Measurements from ENCODE around the gene ACOT8. TPM values are rescaled to one million over a fixed set of nuclear protein-coding genes. Genes with fewer than 3 reads are reported as not detected.
A peak's percentile ranks its signal among the peaks of the same experiment; 100 is the strongest.

ACOT8 gene
- total RNA-seq, 4 donors from 2014 or later, result 17.2 to 31.5 (median 23.5) TPM

DNA sequence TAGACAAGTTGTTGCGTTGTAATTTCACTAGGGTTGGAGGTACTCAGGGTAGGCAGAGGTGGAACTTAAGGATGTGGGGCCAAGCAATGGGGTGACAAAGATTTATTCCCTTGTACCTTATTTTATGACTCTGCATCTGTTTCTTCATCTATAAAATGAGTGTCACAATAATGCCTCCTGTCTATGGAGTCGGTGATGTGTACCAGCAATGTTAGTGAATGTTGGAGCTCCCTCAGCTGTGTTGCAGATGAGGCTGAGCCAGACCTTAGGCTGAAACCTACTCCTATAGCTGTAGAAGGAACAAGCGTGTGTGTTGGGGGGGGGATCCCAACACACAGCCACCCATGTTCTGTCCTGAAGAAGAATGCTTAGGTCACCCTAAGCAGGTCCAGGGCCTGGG is 40.2 kb downstream of the ACOT8 start:
- Histone ChIP-seq H3K36me3 (no peaks in the 10 kb centered on the region), H3K4me1 (no peaks in the 10 kb centered on the region), H3K27me3 (no peaks in the 10 kb centered on the region), H3K4me3 (no peak overlapping the region), H3K27ac (peak overlapping the region; percentile 78 to 91), H3K9me3 (no peaks in the 10 kb centered on the region)
- DNase-seq, result no peak
- intact Hi-C loops (cut with DNase I; ENCODE audit: low total_unique reads), result no loop called here
- TF ChIP-seq, protein P1, sequence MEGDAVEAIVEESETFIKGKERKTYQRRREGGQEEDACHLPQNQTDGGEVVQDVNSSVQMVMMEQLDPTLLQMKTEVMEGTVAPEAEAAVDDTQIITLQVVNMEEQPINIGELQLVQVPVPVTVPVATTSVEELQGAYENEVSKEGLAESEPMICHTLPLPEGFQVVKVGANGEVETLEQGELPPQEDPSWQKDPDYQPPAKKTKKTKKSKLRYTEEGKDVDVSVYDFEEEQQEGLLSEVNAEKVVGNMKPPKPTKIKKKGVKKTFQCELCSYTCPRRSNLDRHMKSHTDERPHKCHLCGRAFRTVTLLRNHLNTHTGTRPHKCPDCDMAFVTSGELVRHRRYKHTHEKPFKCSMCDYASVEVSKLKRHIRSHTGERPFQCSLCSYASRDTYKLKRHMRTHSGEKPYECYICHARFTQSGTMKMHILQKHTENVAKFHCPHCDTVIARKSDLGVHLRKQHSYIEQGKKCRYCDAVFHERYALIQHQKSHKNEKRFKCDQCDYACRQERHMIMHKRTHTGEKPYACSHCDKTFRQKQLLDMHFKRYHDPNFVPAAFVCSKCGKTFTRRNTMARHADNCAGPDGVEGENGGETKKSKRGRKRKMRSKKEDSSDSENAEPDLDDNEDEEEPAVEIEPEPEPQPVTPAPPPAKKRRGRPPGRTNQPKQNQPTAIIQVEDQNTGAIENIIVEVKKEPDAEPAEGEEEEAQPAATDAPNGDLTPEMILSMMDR (IDR thresholded peaks at IDR 0.05), result no peak
- TF ChIP-seq POLR2A (IDR thresholded peaks at IDR 0.05), result no peak

DNA sequence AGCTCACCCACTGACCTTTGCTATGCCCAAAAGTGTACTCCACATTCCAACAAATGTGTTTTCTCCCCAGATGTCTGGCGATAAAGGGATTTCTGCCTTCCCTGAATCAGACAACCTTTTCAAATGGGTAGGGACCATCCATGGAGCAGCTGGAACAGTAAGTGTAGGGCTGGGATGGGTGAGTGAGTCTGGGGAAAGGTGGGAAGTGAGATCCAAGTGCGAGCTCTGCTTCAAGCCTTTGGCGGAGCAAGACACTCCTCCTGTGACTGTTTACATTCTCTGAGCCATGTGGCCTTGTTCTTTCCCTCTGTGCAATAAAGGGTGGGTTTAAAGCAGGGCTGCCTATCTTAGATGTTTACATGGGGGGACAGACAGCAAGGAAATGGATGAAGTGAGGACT is 42.9 kb downstream of the ACOT8 start:
- Histone ChIP-seq H3K27ac (no peak overlapping the region), H3K4me1 (no peaks in the 10 kb centered on the region), H3K4me3 (no peak overlapping the region), H3K36me3 (no peaks in the 10 kb centered on the region), H3K27me3 (no peaks in the 10 kb centered on the region), H3K9me3 (no peaks in the 10 kb centered on the region)
- TF ChIP-seq, protein P1 (IDR thresholded peaks at IDR 0.05), result no peak
- TF ChIP-seq POLR2A (IDR thresholded peaks at IDR 0.05), result no peak
- intact Hi-C loops (cut with DNase I; ENCODE audit: low total_unique reads), result no loop called here
- no peak for DNase-seq

DNA sequence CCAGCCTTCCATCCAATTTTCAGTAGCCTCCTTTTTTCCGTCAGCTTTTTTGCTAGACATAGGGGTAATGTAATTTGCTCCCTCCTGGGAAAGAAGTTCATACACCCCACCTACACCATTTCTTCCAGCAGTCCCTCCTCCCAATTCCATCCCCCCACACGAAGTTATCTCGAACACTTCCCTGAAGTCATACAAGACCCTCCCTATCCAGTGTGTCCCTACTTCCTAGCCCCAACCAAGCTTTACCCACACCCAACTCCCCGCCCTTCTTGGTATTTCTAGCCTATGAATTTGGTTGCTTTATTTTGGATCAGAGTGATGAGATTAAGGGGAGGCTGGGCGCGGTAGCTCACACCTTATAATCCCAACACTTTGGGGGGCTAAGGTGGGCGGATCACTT is 43.7 kb downstream of the ACOT8 start:
- no peaks in the 10 kb centered on the region for H3K27me3 ChIP-seq
- H3K4me1 ChIP-seq, result no peaks in the 10 kb centered on the region
- no peak for DNase-seq
- no peak for TF ChIP-seq POLR2A (IDR thresholded peaks at IDR 0.05)
- TF ChIP-seq, protein P1 (IDR thresholded peaks at IDR 0.05), result no peak
- no peaks in the 10 kb centered on the region for H3K9me3 ChIP-seq
- intact Hi-C loops (cut with DNase I; ENCODE audit: low total_unique reads), result no loop called here
- H3K27ac ChIP-seq, result no peak overlapping the region
- no peaks in the 10 kb centered on the region for H3K36me3 ChIP-seq
- H3K4me3 ChIP-seq, result no peak overlapping the region

DNA sequence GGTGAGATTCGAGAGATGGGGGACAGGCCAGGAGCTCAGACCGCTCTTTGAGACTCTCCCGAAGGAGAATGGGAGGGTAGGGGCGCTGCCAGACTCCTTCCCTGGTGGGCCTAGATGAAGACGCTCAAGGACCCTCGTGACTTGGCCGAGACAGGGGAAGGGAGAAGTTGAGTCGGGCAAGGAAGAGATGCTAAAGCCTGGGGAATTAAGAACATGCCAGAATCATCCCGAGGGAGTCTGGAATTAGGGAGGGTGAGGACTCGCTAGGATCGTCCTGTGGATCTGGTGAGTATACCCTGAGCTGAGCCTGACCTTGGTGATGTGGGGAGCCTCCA is 44.2 kb downstream of the ACOT8 start:
- intact Hi-C loops (cut with DNase I; ENCODE audit: low total_unique reads), result no loop called here
- TF ChIP-seq POLR2A (IDR thresholded peaks at IDR 0.05), result no peak
- TF ChIP-seq, protein P1 (IDR thresholded peaks at IDR 0.05), result no peak
- Histone ChIP-seq H3K9me3 (no peaks in the 10 kb centered on the region), H3K27ac (no peak overlapping the region), H3K36me3 (no peaks in the 10 kb centered on the region), H3K4me3 (peak overlapping the region; percentile 43 to 51), H3K4me1 (no peaks in the 10 kb centered on the region), H3K27me3 (no peaks in the 10 kb centered on the region)
- no peak for DNase-seq

DNA sequence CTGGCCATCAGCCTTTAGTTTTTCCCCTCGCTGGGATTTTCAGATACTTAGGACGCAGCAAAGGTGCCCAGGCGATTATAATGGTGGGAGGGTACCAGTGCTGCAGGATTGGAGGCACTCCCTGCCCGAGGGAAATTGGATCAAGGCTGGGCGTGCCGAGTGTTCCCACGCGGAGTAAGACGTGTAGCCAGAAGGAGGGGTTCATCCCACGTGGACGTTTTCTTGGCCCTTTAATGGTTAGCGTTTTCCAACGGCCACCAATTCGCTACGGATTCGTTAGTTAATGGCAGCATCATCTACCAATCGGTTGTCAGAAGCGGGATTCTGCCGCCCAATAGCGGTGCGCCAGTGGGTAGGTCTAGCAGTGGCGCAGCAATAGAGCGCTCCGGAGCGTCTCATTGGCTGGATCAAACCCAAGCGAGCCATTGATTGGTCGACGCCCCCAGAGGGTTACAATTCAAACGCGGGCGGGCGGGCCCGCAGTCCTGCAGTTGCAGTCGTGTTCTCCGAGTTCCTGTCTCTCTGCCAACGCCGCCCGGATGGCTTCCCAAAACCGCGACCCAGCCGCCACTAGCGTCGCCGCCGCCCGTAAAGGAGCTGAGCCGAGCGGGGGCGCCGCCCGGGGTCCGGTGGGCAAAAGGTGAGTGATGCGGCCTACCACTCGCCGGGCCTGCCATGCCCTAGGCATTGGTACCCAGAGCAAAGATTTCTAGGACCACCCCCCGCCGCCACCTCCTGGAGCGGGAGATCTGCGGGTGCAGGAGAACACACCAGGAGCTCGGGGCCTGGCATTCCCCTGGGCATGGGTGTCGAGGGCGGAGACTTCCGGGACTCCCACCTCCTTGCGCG is 44.8 kb downstream of the ACOT8 start, which contains the start of gene UBE2C:
Gene UBE2C (plus strand): TSS at position 488 of the 849 bp plus-strand sequence. CDS start 52 bp downstream, at position 540.
- peak within 1 kb of the TSS; percentile 51 to 55 for H3K27ac ChIP-seq
- intact Hi-C loops (cut with DNase I; ENCODE audit: low total_unique reads), result no loop called here
- no peaks in the 10 kb centered on the region for H3K27me3 ChIP-seq
- peak within 1 kb of the TSS; percentile 43 to 51 for H3K4me3 ChIP-seq
- TF ChIP-seq, protein P1 (IDR thresholded peaks at IDR 0.05), result peak in 1 of 4 experiments; percentile 44
- TF ChIP-seq POLR2A (IDR thresholded peaks at IDR 0.05), result no peak
- no peaks in the 10 kb centered on the region for H3K4me1 ChIP-seq
- H3K9me3 ChIP-seq, result no peaks in the 10 kb centered on the region
- peak; percentile 97 to 98 for DNase-seq
- no peaks in the 10 kb centered on the region for H3K36me3 ChIP-seq
